GM19463 (cell line): ENCODE data around the gene IL17RD.

ENCODE experiments used
- ATAC-seq: cut with Tn5 transposase; IDR thresholded peaks from one replicate; pipeline ENCODE4 v1.9.1; 2021; ENCODE audit warnings: mild to moderate bottlenecking, moderate library complexity; ENCODE audit not compliant: unreplicated experiment

Gene IL17RD

DNA sequence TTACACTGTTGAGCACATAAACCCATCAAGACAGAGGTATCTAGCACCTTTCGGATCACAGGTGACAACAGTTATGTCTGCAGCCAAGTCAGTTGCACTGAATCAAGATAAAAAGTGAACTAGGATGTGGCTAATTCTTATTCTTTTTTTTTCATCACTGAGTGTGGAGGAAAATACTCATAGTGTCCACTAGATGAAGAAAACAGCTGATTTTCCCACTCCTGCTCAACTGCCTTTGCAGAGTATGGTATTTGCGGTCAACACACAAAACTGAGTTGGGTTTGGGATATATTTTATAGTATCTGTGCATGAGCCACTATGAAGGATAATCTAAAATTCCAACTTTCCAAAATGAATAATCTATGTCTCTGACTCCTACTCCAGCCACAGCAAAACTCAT, 32.5 kb downstream of the IL17RD start:
- no peak for ATAC-seq

DNA sequence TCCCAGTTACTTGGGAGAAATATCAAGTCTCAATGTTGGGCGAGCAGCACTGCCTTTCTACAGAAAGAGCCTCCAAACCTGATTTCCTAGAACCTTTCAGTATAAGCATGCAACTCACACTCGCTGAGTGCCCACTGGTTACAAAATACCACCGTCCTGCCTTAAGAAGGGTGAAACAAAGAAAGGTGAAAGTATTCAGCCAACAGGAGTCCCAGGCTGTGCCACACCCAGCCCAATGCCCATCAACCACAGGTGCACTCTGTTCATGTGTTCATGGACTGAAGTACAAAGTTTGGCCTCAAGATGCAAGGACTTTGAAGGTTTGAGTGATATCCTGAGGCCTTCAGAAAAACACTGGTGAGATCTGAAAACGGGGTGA, 34.0 kb downstream of the IL17RD start:
- ATAC-seq, result no peak

DNA sequence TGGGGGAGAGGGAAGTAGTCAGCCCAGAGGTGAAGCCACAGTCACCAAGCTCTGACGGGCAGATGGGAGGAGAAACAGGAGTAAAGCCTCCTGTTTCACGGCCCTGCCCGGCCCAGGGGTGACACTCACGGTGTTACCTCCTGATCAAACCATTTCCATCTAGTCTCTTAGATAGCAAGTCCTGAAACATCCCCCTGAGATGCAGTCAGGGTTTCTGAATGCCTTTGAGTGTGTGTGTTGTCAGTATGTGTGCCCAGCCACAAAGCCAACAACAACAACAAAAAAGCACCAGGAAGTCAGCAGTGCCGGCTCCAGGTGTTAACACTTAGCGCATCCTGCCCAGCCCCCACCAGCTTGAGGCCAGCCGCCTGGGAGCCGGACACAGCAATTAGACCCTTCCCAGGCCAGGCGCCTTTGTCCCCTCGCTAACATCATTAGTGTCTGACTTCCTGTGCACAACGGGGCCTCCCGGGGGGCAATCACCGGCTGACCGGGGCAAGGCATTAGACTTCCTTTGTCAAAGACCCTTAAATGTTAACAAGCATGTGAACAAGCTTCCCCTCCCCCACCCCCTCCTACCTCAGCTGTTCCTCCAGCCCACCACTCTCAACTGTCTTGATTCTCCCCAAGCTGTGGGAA, 34.5 kb downstream of the IL17RD start:
- no peak for ATAC-seq

GRCh38 chr3:57128826-57129667, 36.1 kb downstream of the IL17RD start:
- no peak for ATAC-seq

DNA sequence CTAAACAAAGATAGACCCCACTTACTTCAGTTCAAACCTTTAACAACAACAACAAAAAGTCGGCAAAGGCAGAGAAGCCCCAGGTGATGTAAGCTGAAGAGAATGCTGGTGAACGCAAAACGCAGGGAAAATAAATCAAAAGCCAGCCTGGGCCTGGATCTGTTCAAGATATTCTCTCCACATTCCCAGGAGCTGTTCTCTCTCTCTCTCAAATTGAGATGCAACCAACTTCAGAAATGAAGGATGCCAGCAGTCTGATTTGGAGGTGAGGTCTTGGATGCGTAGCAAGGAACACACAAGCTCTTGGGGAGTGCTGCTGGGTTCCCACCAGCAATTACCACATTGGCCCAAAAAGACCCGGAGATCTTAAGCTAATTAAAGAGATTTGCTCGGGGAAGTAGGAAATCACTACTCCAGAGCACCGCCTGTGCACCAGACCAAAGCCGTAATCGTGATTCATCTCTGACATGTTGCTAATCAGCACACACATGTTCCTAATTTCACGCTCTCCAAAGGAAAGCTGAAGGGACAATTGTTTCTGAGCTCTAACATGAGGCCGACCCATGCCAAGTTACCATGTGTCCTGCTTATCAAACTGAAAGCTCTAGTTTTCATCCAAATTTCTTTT, 37.1 kb downstream of the IL17RD start:
- ATAC-seq, result no peak

DNA sequence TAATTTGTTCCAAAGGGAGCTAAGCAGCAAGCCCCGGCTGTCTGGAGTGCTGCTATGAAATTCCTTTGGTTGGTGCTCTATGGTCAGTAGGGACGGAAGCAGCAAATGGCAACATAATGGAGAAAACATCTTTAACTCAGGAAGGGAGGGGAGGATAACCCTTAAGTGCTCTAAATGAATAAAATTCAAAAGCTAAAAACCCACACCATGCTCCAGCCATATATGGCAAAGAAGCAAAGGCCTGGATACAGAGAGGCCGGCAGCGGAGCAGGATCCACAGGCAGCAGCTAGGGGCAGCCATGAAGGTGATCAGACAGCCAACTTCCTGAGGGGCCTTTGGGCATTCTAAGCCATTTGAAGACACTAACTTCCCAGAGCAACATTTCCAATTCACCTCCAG, 38.9 kb downstream of the IL17RD start:
- no peak for ATAC-seq

DNA sequence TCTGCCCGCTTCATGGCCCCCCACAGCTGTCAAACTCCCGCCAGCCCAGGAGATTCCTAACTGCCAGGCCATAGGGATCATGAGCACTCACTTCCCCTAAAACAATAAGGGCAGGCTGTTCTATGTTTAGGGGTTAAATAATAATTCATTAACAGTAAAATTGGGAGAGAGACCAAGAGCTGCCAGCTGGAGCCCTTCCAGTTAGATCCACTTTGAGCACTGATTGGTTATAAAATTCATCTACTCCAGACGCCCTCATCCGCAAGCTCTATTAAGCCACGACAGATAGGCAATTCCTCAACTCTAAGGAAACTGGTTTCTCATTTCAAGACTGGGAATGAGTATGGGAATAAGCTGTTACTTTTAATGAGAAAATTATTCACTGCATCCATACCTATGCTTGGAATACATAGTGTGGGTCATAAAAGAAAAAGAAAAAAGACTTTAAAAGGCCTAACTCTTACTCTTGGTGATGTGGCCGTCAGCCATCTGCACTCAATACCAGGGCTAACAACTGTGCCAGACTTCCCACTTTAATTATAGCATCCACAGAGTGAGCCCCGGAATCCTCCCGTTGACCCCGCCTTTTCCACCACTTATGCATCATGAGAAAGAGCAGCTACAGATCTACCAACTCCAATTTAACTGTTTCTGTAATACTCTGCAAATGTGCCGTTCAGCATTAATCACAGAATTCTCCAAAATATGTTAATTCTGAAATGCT, 44.5 kb downstream of the IL17RD start:
- ATAC-seq, result no peak

GRCh38 chr3:57120040-57120439, 45.1 kb downstream of the IL17RD start:
- ATAC-seq, result no peak

- ATAC-seq, result no peak
These were observed 46.9 kb downstream of the IL17RD start for GRCh38 chr3:57118254-57118653.

GRCh38 chr3:57116501-57116900, 48.7 kb downstream of the IL17RD start:
- ATAC-seq, result no peak

GRCh38 chr3:57112206-57112605, 52.9 kb downstream of the IL17RD start:
- no peak for ATAC-seq

GRCh38 chr3:57110798-57111197, 54.4 kb downstream of the IL17RD start:
- ATAC-seq, result no peak

- no peak for ATAC-seq
These were observed 54.9 kb downstream of the IL17RD start for GRCh38 chr3:57110214-57110613.

GRCh38 chr3:57109437-57110199, 55.5 kb downstream of the IL17RD start:
- no peak for ATAC-seq

DNA sequence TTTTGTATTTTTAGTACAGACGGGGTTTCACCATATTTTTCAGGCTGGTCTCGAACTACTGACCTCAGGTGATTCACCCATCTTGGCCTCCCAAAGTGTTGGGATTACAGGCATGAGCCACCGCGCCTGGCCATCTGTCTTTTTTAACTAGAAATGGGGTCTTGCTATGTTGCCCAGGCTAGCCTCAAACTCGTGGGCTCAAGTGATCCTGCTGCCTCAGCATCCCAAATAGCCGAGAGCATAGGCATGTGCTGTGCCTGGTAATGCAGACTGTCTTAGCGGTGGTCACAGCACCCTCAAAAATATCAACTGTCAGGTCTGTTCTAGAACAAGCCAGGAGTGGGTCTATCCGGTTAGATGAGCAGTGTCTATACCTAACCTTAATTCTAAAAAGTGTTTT, 56.5 kb downstream of the IL17RD start:
- ATAC-seq, result no peak

- no peak for ATAC-seq
These were observed 59.6 kb downstream of the IL17RD start for GRCh38 chr3:57105585-57105984.

- peak; percentile 51 for ATAC-seq
These were observed 65.0 kb downstream of the IL17RD start for GRCh38 chr3:57100046-57100695.

GRCh38 chr3:57098418-57099310, 66.5 kb downstream of the IL17RD start:
- no peak for ATAC-seq

GRCh38 chr3:57097536-57097935, 67.6 kb downstream of the IL17RD start:
- no peak for ATAC-seq
